D721Med (cell line): ENCODE results near the gene C17orf100.

Experiments
- DNase-seq: peaks from one replicate; pipeline ENCODE4 v3.0.0; 2011; ENCODE audit warnings: low spot score; ENCODE audit not compliant: insufficient read length
- FAIRE-seq: peaks from 2 replicates; lab custom pipeline; 2011; peaks lifted over from hg19 to GRCh38; lab: Jason Lieb, UNC
- TF ChIP-seq, protein P1 (sequence below): IDR thresholded peaks from 2 replicates; pipeline ENCODE4 v1.5.1; 2012; ENCODE audit warnings: mild to moderate bottlenecking, control low read depth; ENCODE audit not compliant: insufficient read depth; ENCODE audit errors: missing control alignments

C17orf100 gene

GRCh38 chr17:6674586-6674985 lies 23.0 kb downstream of the C17orf100 start:
- no peak for FAIRE-seq
- TF ChIP-seq, protein P1, sequence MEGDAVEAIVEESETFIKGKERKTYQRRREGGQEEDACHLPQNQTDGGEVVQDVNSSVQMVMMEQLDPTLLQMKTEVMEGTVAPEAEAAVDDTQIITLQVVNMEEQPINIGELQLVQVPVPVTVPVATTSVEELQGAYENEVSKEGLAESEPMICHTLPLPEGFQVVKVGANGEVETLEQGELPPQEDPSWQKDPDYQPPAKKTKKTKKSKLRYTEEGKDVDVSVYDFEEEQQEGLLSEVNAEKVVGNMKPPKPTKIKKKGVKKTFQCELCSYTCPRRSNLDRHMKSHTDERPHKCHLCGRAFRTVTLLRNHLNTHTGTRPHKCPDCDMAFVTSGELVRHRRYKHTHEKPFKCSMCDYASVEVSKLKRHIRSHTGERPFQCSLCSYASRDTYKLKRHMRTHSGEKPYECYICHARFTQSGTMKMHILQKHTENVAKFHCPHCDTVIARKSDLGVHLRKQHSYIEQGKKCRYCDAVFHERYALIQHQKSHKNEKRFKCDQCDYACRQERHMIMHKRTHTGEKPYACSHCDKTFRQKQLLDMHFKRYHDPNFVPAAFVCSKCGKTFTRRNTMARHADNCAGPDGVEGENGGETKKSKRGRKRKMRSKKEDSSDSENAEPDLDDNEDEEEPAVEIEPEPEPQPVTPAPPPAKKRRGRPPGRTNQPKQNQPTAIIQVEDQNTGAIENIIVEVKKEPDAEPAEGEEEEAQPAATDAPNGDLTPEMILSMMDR, result no peak
- no peak for DNase-seq

- TF ChIP-seq, protein P1, result no peak
- DNase-seq (no peak), FAIRE-seq (no peak)
These were observed 23.8 kb downstream of the C17orf100 start for GRCh38 chr17:6675201-6675825.

DNA sequence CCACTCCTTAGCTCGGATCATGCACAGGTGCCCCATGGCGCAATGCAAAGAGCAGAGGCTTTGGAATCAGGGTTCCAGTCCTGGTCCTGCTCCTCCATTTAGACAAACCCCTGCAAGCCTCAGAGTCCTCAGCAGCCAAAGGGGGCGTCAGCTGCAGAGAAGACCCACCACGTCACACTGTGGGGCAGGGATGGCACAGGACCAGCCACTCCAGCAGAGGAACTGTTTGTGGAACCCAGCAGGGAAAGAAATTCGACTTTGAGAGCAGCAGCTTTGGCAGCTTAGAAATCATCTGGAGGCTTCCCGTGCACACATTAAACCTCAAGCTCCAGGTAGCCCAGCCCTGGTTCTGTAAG lies 25.2 kb downstream of the C17orf100 start:
- FAIRE-seq, result no peak
- DNase-seq, result no peak
- TF ChIP-seq, protein P1, result no peak

DNA sequence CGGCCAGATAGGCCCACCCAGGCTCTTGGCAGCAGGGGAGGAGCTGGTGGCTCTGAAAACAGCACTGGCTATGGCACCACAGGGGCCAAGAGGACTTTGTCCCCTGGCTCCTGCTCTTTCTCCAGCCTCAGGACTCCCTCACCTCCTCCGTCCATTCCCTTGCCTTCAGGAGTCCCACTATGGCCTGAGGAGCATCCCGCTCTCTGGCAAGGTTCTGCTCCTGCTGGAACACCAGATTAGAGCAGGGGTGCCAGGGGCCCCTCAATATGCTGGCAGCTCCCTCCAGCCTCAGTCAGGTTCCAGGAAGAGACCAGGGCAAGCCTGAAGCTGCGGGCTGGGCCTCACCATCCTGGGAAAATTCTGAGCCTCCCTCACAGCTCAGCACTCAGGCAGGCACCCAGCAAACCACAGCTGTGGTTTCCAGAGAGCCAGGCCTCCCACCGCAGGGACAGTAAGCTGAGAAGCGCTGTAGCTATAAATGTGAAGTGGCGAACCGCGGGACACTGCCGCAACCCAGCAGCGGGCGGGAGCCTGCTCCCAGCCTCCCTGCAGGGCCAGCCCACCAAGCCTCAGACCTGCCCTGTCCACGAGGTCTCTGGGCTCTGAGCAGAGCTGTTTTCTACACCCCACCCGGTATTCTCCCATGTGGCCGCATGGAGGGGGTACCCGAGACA lies 25.7 kb downstream of the C17orf100 start:
- FAIRE-seq, result no peak
- DNase-seq, result no peak
- TF ChIP-seq, protein P1, result no peak

GRCh38 chr17:6677946-6678345 lies 26.4 kb downstream of the C17orf100 start:
- TF ChIP-seq, protein P1, result no peak
- DNase-seq, result no peak
- FAIRE-seq, result no peak

- TF ChIP-seq, protein P1, result no peak
- no peak for FAIRE-seq
- DNase-seq, result no peak
These were observed 27.7 kb downstream of the C17orf100 start for GRCh38 chr17:6679241-6679640.

GRCh38 chr17:6681176-6681575 lies 29.6 kb downstream of the C17orf100 start:
- DNase-seq (no peak), FAIRE-seq (no peak)
- TF ChIP-seq, protein P1, result no peak
